KOPT-K1 (cell line): ENCODE results near the gene PRPSAP1.
"Not testable (repeated sequence)": the region's sequence is repeated elsewhere in the genome, so short reads cannot be mapped to it uniquely, and the experiment has no call there.

Experiments
- H3K27ac ChIP-seq: fragments of 200-600 bp; sonication (generic); 2 replicates; pipeline ENCODE4 v1.5.1; 2016; ENCODE audit warnings: antibody characterized with exemption, mild to moderate bottlenecking, low read depth, low read length; ENCODE audit not compliant: poor library complexity, severe bottlenecking
- H3K36me3 ChIP-seq: fragments of 200-600 bp; sonication (generic); 2 replicates; pipeline ENCODE4 v1.5.1; 2017; ENCODE audit warnings: antibody characterized with exemption, mild to moderate bottlenecking, low read length, moderate library complexity; ENCODE audit not compliant: insufficient read depth
- H3K9me3 ChIP-seq: fragments of 200-600 bp; sonication (generic); 2 replicates; pipeline ENCODE4 v1.5.1; 2017; ENCODE audit warnings: antibody characterized with exemption, low read length, mild to moderate bottlenecking; ENCODE audit not compliant: insufficient read depth, poor library complexity, severe bottlenecking

Gene PRPSAP1

DNA sequence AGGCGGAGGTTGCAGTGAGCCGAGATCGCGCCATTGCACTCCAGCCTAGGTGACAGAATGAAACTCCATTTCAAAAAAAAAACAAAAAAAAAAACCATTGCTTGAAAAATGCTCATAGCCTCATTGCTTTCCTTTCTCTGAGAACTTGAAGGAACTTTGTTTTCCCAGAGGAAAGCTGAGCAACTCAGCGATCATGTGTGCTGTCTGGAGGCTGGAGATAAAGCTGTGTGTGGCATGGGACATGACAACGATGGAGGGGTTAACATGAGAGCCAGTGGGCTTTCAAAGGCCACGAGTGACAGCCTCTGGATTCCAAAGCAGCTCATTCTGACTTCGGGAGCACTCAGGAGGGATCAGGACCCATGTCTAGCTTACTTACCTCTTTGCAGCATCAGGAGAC, 24.1 kb downstream of the PRPSAP1 start:
- Histone ChIP-seq H3K27ac (no peak overlapping the region), H3K9me3 (no peaks in the 10 kb centered on the region), H3K36me3 (peaks cover 73% of the 10 kb centered on the region)

DNA sequence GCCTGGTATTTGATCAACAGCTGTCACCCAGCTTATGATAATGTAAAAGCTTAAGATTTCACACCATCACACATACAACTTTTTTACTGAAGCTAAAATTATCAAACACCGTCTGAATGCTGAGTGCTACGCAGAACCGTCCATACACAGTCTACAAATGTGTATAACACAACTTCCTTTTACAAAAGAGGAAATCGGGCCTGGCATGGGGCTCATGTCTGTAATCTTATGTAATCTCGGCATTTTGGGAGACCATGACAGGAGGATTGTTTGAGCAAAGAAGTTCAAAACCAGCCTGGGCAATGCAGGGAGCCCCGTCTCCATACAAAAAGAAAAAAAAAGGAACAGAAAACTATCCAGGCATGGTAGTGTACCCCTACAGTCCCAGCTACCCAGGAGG, 26.0 kb downstream of the PRPSAP1 start:
- Histone ChIP-seq H3K36me3 (peaks cover 90% of the 10 kb centered on the region), H3K9me3 (no peaks in the 10 kb centered on the region), H3K27ac (no peak overlapping the region)

DNA sequence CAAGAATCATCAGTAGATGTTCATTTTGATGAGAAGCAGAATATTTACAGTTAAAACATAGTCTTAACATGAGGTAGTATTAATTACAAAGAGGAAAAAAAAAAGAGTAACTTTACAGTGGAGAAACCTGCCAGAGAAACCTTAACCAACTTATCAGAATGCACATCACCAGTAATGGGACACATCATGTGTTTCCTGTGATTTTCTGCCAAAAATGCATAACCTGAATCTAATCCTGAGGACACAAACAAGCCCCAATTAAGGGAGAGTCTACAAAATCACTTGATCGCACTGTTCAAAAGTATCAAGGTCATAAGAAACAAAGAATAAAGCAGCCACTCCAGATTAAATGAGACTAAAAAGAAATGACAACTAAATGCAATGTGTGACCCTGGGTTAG, 27.4 kb downstream of the PRPSAP1 start:
- no peak overlapping the region for H3K27ac ChIP-seq
- H3K36me3 ChIP-seq, result peaks cover 90% of the 10 kb centered on the region

DNA sequence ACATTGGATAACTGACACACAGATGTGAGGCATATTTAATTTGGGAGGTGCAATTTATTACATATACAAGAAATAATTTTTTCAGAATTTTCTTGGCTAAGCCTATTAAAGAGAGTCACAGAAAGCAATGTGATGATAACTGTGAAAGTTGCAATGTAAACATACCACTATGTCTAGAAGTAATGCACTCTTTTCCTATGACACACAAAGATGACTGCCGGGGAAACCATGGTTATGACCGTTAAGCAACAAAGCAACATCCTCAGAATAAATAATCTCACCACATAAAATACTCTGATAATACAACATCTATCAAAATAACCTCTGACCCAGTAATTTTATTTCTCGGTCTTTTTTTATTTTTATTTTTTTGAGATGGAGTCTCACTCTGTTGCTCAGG, 35.1 kb downstream of the PRPSAP1 start:
- H3K27ac ChIP-seq, result no peak overlapping the region
- H3K9me3 ChIP-seq, result no peaks in the 10 kb centered on the region
- peaks cover 56% of the 10 kb centered on the region for H3K36me3 ChIP-seq

More for the DNA sequence above, 27.4 kb downstream of the PRPSAP1 start:
- no peaks in the 10 kb centered on the region for H3K9me3 ChIP-seq

DNA sequence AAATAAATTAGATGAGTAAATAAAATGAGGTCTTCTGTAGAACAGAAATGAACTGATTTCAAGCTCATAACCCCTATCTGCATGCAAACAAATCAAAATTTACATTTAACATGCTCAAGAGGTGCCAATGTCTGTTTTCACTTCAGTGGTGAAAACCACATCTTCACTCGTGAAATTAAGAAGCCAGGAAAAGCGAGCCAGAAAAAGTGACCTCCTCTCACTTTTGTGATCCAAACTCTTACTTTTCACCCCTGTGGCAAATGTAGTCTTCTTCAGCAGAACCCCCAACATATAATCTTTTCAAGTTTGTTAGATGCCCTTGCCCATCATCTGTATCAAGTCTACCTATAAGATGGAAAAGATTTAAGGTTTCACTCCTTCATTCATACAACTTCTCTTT, 36.2 kb downstream of the PRPSAP1 start:
- peaks cover 58% of the 10 kb centered on the region for H3K36me3 ChIP-seq

DNA sequence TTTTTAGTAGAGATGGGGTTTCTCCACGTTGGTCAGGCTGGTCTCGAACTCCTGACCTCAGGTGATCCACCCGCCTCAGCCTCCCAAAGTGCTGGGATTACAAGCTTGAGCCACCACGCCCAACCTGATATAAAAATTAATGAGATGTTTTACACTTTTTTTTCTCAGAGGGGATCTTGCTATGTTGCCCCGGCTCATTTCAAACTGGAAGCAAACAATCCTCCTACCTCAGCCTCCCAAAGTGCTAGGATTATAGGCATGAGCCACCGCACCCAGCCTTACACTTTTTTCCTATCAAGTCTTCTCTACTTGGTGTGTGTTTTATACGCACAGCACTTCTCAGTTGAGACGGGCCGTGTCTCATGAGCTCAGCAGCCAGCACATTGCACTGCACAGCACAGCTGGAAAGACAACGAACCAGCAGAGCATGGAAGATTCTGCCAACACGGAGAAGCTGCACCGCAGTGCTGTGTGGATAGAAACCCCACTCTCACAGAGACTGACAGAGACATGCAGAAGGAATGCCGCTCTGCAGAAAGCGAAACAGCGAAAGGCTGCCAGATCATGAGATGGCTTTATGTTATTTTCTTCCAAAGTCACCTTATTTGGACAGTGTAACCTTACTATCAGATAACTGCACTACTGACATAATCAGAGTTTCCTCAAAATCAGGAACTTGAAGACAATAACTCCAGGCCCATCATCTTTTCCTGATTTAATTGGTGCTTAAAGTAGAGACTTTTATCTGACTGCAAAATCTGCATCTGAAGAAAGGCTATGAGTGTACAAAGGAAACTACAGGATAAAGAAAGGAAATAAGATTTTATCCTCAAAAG, 39.1 kb downstream of the PRPSAP1 start:
- Histone ChIP-seq H3K27ac (no peak overlapping the region), H3K9me3 (no peaks in the 10 kb centered on the region), H3K36me3 (peaks cover 67% of the 10 kb centered on the region)

More for the DNA sequence above, 36.2 kb downstream of the PRPSAP1 start:
- H3K27ac ChIP-seq, result no peak overlapping the region
- H3K9me3 ChIP-seq, result no peaks in the 10 kb centered on the region

DNA sequence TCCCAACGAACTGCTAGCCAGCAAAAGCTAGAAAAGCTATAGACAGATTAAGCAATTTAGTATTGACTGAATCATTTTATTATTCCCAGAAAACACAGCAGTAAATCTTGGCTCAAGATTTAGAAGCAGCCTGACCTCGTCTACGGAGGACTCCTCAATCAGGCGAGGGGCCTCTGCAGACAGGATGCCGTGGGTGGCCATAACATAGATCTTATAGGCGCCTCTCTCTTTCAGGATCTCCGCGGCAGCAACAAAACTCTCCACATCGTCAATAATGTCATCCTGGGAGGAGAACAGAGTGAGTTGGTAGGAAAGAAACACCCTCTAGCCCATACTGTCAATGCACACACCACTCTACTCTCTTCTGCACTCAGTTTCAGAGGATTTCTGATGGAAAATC, 41.0 kb downstream of the PRPSAP1 start:
- no peak overlapping the region for H3K27ac ChIP-seq
- H3K36me3 ChIP-seq, result peaks cover 79% of the 10 kb centered on the region
- no peaks in the 10 kb centered on the region for H3K9me3 ChIP-seq

DNA sequence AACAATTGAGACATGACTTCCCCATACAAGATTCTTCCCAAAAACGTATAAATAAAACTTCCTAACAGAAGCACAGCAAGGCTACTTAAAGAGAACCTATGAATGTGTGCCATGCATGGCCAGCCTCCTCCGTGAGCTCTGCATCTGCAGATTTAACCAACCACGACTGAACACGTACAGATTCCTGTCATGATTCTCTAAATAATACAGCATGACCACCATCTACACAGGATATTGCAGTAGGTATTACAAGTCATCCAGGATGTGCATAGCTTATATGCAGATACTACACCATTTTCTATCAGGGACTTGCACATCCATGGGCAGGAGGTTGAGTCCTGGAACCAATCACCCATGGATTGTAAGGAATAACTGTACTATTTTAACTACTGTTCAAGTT, 44.3 kb downstream of the PRPSAP1 start:
- no peak overlapping the region for H3K27ac ChIP-seq
- peaks cover 69% of the 10 kb centered on the region for H3K36me3 ChIP-seq
- H3K9me3 ChIP-seq, result no peaks in the 10 kb centered on the region

DNA sequence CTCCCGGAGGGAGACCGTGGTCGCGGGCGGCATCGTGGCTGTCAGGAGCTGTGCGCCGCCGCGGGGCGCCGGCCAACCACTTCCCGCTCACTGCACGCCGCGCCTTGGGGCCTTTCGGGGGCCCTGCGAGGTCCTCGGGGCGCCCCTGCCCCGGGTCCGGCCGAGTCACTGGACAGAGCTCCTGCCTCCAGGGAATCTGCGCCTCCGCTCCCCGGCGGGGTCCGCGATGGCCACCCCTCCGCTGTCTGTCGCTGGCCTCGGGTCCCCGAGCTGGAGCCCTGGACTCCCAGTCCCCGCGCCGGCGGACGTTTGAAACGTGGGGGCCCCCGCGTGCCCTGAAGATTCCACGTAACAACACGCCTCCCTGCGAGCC, 45.8 kb downstream of the PRPSAP1 start, which contains the start of gene QRICH2:
QRICH2 (minus strand) TSS at position 311 of the 373 bp plus-strand sequence; CDS start at position 33, 278 bp downstream.
- Histone ChIP-seq H3K9me3 (no peaks in the 10 kb centered on the region), H3K36me3 (peaks cover 58% of the 10 kb centered on the region), H3K27ac (no peak within 1 kb of the TSS)

DNA sequence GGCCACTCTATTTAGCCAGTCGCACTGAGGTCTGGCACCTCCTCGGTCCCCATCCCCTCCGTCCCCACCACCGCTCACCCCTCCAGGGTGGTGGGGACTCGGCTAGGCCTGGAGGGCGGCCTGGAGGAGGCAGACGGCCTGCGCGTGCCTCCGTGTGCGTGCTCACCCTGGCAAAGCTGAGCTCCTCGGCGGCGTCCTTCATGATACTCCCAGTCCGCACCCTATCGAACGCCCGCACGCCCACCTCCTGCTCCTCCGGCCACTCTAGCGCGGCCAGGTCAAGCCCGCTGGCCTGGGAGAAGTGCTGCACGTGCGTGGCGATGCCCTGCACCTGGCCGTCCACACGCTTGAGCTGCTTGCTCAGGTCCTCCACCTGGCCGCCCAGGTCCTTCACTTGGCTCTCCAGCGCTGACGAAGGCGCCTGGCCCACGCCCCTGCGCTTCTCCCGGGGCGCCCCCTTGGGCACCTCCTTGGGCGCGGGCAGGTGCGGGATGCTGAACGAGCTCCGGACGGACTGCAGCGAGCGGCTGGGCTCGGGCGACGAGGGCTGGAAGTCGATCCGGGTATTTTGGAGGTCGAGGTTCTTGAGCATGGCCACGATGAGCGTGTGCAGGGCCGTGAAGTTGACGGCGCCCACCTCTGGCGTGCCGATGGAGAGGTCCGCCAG, 46.3 kb downstream of the PRPSAP1 start:
- no peak overlapping the region for H3K27ac ChIP-seq
- H3K9me3 ChIP-seq, result no peaks in the 10 kb centered on the region
- H3K36me3 ChIP-seq, result peaks cover 53% of the 10 kb centered on the region

DNA sequence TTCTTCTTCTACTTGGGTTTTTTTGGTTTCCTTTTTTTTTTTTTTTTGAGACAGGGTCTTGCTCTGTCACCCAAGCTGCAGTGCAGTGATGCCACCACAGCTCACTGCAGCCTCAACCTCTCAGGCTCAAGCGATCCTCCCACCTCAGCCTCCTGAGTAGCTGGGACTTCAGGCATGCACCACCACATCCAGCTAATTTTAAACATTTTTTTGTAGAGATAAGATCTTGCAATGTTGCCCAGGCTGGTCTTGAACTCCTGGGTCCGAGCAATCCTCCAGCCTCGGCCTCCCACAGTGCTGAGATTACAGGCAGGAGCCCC, 48.6 kb downstream of the PRPSAP1 start:
- not testable (repeated sequence) for H3K27ac ChIP-seq, H3K9me3 ChIP-seq
- H3K36me3 ChIP-seq, result peaks cover 29% of the 10 kb centered on the region

DNA sequence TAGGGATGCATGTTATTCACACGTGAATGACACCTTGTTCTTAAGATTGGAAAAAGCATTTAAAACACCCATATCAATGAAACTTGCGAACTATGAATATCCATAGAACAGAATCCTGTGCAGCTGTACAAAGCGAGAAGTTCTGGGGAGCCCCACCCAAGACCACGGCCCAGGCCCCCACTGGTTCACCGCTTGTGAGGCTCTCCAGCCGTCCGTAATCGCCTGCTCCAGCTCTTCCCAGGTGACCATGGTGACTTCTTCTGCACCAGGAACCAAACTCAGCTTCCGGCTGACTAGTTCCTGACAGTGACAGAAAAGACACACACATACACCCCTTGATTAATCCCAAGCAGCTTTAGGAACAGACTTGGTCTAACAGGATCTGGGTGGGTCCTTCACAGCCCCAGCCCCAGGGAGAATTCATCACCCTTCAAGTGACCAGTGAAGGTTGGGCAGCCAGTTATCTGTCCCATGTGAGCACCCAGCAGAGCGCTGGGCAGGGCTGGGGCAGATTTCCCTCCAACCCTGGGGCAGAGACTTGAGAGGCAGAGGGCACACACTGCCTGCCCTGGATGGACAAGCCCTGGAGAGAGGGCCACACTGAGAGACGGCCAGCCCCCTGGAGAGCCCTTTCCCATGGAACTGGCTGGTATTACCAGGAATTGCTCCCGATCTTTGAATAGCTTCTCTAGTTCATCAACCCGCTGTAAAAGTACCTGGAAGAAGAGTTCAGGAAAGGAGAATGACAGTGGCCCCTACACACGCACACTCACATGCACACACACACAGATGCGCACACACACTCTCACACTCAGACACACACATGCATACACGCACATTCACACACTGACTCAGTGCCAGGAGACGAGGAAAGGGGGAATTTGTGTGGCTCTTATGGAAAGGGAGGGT, 49.2 kb downstream of the PRPSAP1 start:
- Histone ChIP-seq H3K36me3 (peaks cover 25% of the 10 kb centered on the region; the same call in 1 of the 2 replicates), H3K27ac (no peak overlapping the region), H3K9me3 (no peaks in the 10 kb centered on the region)

DNA sequence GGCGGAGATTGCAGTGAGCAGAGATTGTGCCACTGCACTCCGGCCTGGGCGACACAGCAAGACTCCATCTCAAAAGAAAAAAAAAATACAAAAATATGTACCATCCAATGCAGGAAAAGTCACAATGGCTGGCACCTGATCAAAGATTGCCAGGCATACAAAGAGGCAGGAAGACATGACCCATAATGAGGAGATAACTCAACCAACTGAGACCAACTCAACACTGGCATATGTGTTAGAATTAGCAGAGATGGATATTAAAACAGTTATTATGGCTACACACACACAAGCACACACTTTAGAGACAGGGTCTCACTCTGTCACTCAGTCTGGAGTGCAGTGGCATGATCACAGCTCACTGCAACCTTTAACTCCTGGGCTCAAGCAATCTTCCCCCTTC, 56.3 kb downstream of the PRPSAP1 start:
- Histone ChIP-seq H3K27ac (no peak overlapping the region), H3K9me3 (no peaks in the 10 kb centered on the region), H3K36me3 (peaks cover 14% of the 10 kb centered on the region; the same call in 1 of the 2 replicates)

DNA sequence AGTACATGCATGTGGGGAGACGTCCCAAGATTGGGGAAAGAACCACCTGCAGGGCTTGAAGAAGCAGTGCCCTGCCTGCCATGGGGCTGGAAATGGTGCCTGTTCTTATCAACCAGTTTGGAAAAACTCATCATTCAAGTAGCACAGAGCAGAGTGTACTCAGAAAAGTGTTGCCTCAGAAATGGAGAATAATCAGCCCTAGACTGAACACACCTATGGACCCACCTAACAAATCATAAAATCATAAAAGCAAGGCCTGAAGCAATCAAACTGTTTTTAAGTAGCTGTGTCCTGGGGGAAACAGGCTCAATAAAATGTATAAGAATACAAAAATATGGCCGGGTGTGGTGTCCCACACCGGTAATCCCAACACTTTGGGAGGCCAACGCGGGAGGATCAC, 56.8 kb downstream of the PRPSAP1 start:
- peaks cover 18% of the 10 kb centered on the region; the same call in 1 of the 2 replicates for H3K36me3 ChIP-seq
- H3K9me3 ChIP-seq, result no peaks in the 10 kb centered on the region
- no peak overlapping the region for H3K27ac ChIP-seq

DNA sequence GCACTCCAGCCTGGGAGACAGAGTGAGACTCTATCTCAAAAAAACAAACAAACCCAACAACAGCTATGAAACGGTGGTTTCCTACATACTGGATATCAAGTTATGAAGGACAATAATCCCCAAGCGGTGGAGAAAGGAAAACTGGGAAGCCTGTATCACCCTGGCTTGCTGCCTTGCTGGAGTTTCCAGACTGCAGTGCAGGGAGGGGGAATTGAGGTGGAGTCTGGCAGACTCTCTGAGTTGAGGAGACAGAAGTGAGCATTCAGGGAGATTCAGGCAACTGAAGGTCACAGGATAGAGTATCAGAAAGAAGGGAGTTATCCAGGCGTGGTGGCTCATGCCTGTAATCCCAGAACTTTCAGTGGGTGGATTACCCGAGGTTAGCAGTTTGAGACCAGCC, 57.5 kb downstream of the PRPSAP1 start:
- no peak overlapping the region for H3K27ac ChIP-seq

More for the DNA sequence above, 57.5 kb downstream of the PRPSAP1 start:
- Histone ChIP-seq H3K9me3 (no peaks in the 10 kb centered on the region), H3K36me3 (peaks cover 25% of the 10 kb centered on the region; the same call in 1 of the 2 replicates)
